GM12878 (cell line): ENCODE measurements around the gene MAN2B2. TPM values are rescaled to one million over a fixed set of nuclear protein-coding genes. Genes with fewer than 3 reads are reported as not detected.

Experiments used
- ATAC-seq: fragments of 200-7000 bp; cut with Tn5 transposase; 3 replicates; pipeline ENCODE4 v1.9.1; 2020; ENCODE audit warnings: mild to moderate bottlenecking, moderate library complexity
- BruUV-seq: library from RNA; stranded (reverse); fragments of 400-500 nt; replicated peaks from 2 replicates; lab custom pipeline; 2021; lab: Mats Ljungman, UMichigan
- CTCF ChIA-PET: fragments of 300-600 bp; sonication (Branson Sonifier 250); formaldehyde crosslinking; extraction: SDS; loops from one replicate; lab custom pipeline; 2021; ENCODE audit warnings: inconsistent platforms; lab: Yijun Ruan, JAX
- POLR2A ChIA-PET: fragments of 350-600 bp; formaldehyde crosslinking; extraction: SDS; loops from one replicate; lab custom pipeline; 2021; ENCODE audit warnings: inconsistent platforms; lab: Charles Lee
- RAD21 ChIA-PET: fragments of 300-600 bp; sonication (Branson Sonifier 250); formaldehyde crosslinking; loops from one replicate; lab custom pipeline; 2023; ENCODE audit warnings: antibody characterized with exemption; ENCODE audit not compliant: unreplicated experiment; lab: Charles Lee
- SMC1A ChIA-PET: fragments of 300-600 bp; sonication (Branson Sonifier 250); formaldehyde crosslinking; loops from one replicate; lab custom pipeline; 2023; ENCODE audit not compliant: unreplicated experiment, uncharacterized antibody; lab: Charles Lee
- DNase-seq: peaks from one replicate; pipeline ENCODE4 v3.0.0-alpha.2; 2011; ENCODE audit warnings: low read depth, low spot score
- FAIRE-seq: peaks from 3 replicates; lab custom pipeline; 2011; peaks lifted over from hg19 to GRCh38; lab: Jason Lieb, UNC
- H2AFZ ChIP-seq: 2 replicates; pipeline ENCODE4 v1.6.0; 2011; ENCODE audit warnings: low read depth, low read length, control low read depth; ENCODE audit not compliant: control insufficient read depth
- H3K27ac ChIP-seq: 2 replicates; pipeline ENCODE4 v1.5.1; 2011; ENCODE audit warnings: control low read depth; ENCODE audit not compliant: control insufficient read depth, insufficient read depth
- H3K27me3 ChIP-seq, 2 experiments: replicated peaks in 1 of 2; 2 replicates each; pipeline versions ENCODE4 v1.6.0 to v1.6.1; 2011; ENCODE audit warnings: low read length in 1 of 2; ENCODE audit not compliant: control insufficient read depth in 2 of 2, insufficient read depth in 2 of 2
- H3K36me3 ChIP-seq, 2 experiments: 2 replicates each; pipeline ENCODE4 v1.5.1; 2011; ENCODE audit warnings: low read length in 1 of 2; ENCODE audit not compliant: control insufficient read depth in 2 of 2, insufficient read depth in 2 of 2
- H3K4me1 ChIP-seq: 2 replicates; pipeline ENCODE4 v1.6.1; 2011; ENCODE audit warnings: mild to moderate bottlenecking, low read length, moderate library complexity, mixed read lengths; ENCODE audit not compliant: control insufficient read depth, insufficient read depth
- H3K4me2 ChIP-seq: 2 replicates; pipeline ENCODE4 v1.6.0; 2011; ENCODE audit warnings: control low read depth; ENCODE audit not compliant: control insufficient read depth, insufficient read depth
- H3K4me3 ChIP-seq: fragments of 200-600 bp; sonication (generic); 2 replicates; pipeline ENCODE4 v1.5.1; 2016
- H3K79me2 ChIP-seq: 2 replicates; pipeline ENCODE4 v1.6.0; 2011; ENCODE audit warnings: low read length; ENCODE audit not compliant: control insufficient read depth, insufficient read depth
- H3K9ac ChIP-seq: 2 replicates; pipeline ENCODE4 v1.8.0; 2011; ENCODE audit warnings: low read length, control low read depth, mixed read lengths; ENCODE audit not compliant: control insufficient read depth, insufficient read depth
- H3K9me3 ChIP-seq: replicated peaks from 3 replicates; pipeline ENCODE4 v1.5.1; 2011; ENCODE audit warnings: mild to moderate bottlenecking, low read length; ENCODE audit not compliant: control insufficient read depth, insufficient read depth
- H4K20me1 ChIP-seq: 2 replicates; pipeline ENCODE4 v1.6.0; 2011; ENCODE audit not compliant: control insufficient read depth, insufficient read depth
- CHD1 ChIP-seq: IDR thresholded peaks from 2 replicates; pipeline ENCODE4 v1.6.1; 2012; ENCODE audit warnings: low read depth, low read length, improper control_type of control experiment
- DPF2 ChIP-seq: fragments of 450-650 bp; IDR thresholded peaks from 2 replicates; pipeline ENCODE4 v1.6.1; 2017; ENCODE audit warnings: mild to moderate bottlenecking
- E2F4 ChIP-seq: IDR thresholded peaks from 2 replicates; pipeline ENCODE4 v1.6.1; 2012; ENCODE audit warnings: low read depth, low read length, improper control_type of control experiment
- EZH2 ChIP-seq: IDR thresholded peaks from 2 replicates; pipeline ENCODE4 v1.6.1; 2012; ENCODE audit warnings: low read depth, mild to moderate bottlenecking, control low read depth, inconsistent platforms, low read length, borderline replicate concordance; ENCODE audit not compliant: control insufficient read depth
- LARP7 ChIP-seq: fragments of 450-650 bp; IDR thresholded peaks from 2 replicates; pipeline ENCODE4 v1.6.1; 2017; ENCODE audit warnings: mild to moderate bottlenecking
- MYB ChIP-seq: fragments of 150-350 bp; IDR thresholded peaks from 2 replicates; pipeline ENCODE4 v1.6.1; 2014; ENCODE audit warnings: mild to moderate bottlenecking, low read depth, low read length, borderline replicate concordance
- NFYA ChIP-seq: IDR thresholded peaks from 2 replicates; pipeline ENCODE4 v1.6.1; 2011; ENCODE audit warnings: low read depth, mild to moderate bottlenecking, low read length, improper control_type of control experiment, borderline replicate concordance
- NR2F1 ChIP-seq: fragments of 450-650 bp; conservative IDR thresholded peaks from 2 replicates; pipeline ENCODE4 v1.6.1; 2017; ENCODE audit warnings: mild to moderate bottlenecking
- NRF1 ChIP-seq: conservative IDR thresholded peaks from 2 replicates; pipeline ENCODE4 v1.6.1; 2011; ENCODE audit warnings: mild to moderate bottlenecking, low read depth, low read length, improper control_type of control experiment
- RELA ChIP-seq: fragments of 450-650 bp; IDR thresholded peaks from 2 replicates; pipeline ENCODE4 v1.8.0; 2014; ENCODE audit warnings: borderline replicate concordance; ENCODE audit not compliant: partially characterized antibody
- WGBS: methylation state at CpG from one replicate; pipeline ENCODE4 v1.1.6; 2016; ENCODE audit warnings: low lambda C conversion rate; ENCODE audit not compliant: insufficient replicate concordance, insufficient coverage; ENCODE audit errors: missing lambda C conversion rate; 5-methylcytosine and 5-hydroxymethylcytosine counted together
- in situ Hi-C: fragments of 300-500 bp; cut with MboI; formaldehyde crosslinking; loops from 9 replicates; pipeline ENCODE4 v1.14.3; 2018; ENCODE audit warnings: mixed read lengths
- intact Hi-C: fragments of 100-400 bp; cut with micrococcal nuclease; formaldehyde crosslinking; loops from one replicate; pipeline ENCODE4 v1.14.2; 2022; ENCODE audit not compliant: unreplicated experiment
- polyA plus RNA-seq, 11 experiments: library from polyadenylated mRNA; depleted of rRNA in 4 of 11; unstranded in 6 of 11; stranded (reverse) in 5 of 11; fragments of >200 nt; fragmentation: Nextera tagmentation in 4 of 11; fragmentation: Illumina TruSeq in 1 of 11; extraction: Ambion mirVana in 4 of 11; extraction: Trizol in 1 of 11; gene quantifications; 1 replicate in 1 of 11; 2 replicates in 10 of 11; pipeline versions ENCODE4 v1.2.1 to v1.2.3, GENCODE V29; 2011 to 2016; ENCODE audit warnings: inconsistent platforms in 2 of 11, missing spikeins in 2 of 11, low read depth in 1 of 11
- total RNA-seq, 4 experiments: library from RNA; depleted of rRNA in 3 of 4; stranded (reverse); fragments of >200 nt in 3 of 4; fragmentation: Illumina TruSeq in 1 of 4; extraction: Trizol in 1 of 4; gene quantifications; 2 replicates each; pipeline versions ENCODE4 v1.2.1 to v1.2.3, GENCODE V29; 2013 to 2021
- TF ChIP-seq, protein P1 (sequence below): fragments of 450-650 bp; IDR thresholded peaks from 2 replicates; pipeline ENCODE4 v1.6.1; 2018; ENCODE audit warnings: mild to moderate bottlenecking, low read depth, moderate library complexity; ENCODE audit not compliant: partially characterized antibody

The MAN2B2 gene
- total and polyA plus RNA-seq, 10 of the 15 experiments (the other 5 are each of a cell fraction or from before 2014, with no cell fraction given): 0.47 to 14.5 (median 7.0) TPM

GRCh38 chr4:6584865-6585264 lies 9.9 kb downstream of the MAN2B2 start:
- no peak for ATAC-seq
- in situ Hi-C loops (no loop called here), intact Hi-C loops (no loop called here)
- Histone ChIP-seq H4K20me1 (no peaks in the 10 kb centered on the region), H3K79me2 (no peaks in the 10 kb centered on the region), H3K36me3 (peaks cover 0 to under 1% of the 10 kb centered on the region in 2 experiments; a peak in 3 of 4 replicates), H3K9ac (no peak overlapping the region), H3K27ac (no peak overlapping the region), H3K4me2 (no peak overlapping the region), H2AFZ (no peak overlapping the region), H3K9me3 (peaks cover 2% of the 10 kb centered on the region; the same call in 1 of the 3 replicates), H3K4me3 (no peak overlapping the region), H3K4me1 (no peaks in the 10 kb centered on the region), H3K27me3 (no peaks in the 10 kb centered on the region)
- 100% methylated on average over 5 of the region's 7 CpGs for WGBS
- ChIA-PET RAD21 (no interaction called here), POLR2A (interaction anchor here (0.6 kb wide), 1 partner anchor 9 kb away, joined by 5 read pairs; no protein-coding TSS in a partner anchor), CTCF (no interaction called here), SMC1A (no interaction called here)
- no peak for TF ChIP-seq CHD1
- TF ChIP-seq MYB: no peak
- no peak for TF ChIP-seq NFYA
- no peak for TF ChIP-seq RELA
- TF ChIP-seq E2F4: no peak
- TF ChIP-seq EZH2: no peak
- no peak for TF ChIP-seq LARP7
- TF ChIP-seq NR2F1: no peak
- TF ChIP-seq DPF2: no peak
- TF ChIP-seq, protein P1, sequence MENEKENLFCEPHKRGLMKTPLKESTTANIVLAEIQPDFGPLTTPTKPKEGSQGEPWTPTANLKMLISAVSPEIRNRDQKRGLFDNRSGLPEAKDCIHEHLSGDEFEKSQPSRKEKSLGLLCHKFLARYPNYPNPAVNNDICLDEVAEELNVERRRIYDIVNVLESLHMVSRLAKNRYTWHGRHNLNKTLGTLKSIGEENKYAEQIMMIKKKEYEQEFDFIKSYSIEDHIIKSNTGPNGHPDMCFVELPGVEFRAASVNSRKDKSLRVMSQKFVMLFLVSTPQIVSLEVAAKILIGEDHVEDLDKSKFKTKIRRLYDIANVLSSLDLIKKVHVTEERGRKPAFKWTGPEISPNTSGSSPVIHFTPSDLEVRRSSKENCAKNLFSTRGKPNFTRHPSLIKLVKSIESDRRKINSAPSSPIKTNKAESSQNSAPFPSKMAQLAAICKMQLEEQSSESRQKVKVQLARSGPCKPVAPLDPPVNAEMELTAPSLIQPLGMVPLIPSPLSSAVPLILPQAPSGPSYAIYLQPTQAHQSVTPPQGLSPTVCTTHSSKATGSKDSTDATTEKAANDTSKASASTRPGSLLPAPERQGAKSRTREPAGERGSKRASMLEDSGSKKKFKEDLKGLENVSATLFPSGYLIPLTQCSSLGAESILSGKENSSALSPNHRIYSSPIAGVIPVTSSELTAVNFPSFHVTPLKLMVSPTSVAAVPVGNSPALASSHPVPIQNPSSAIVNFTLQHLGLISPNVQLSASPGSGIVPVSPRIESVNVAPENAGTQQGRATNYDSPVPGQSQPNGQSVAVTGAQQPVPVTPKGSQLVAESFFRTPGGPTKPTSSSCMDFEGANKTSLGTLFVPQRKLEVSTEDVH: no peak
- no peak for TF ChIP-seq NRF1
- DNase-seq: no peak
- BruUV-seq: no TSS peak
- no peak for FAIRE-seq
